NCI-H1105 (cell line): ENCODE results near the gene MYO1A.
A peak's percentile ranks its signal among the peaks of the same experiment; 100 is the strongest.
"Not testable (repeated sequence)": the region's sequence is repeated elsewhere in the genome, so short reads cannot be mapped to it uniquely, and the experiment has no call there.

Experiments used
- DNase-seq: peaks from one replicate; lab custom pipeline; 2025; lab: John Stamatoyannopoulos, UW

Gene MYO1A

GRCh38 chr12:56993346-56993745, 56.6 kb downstream of the MYO1A start:
- DNase-seq, result no peak

GRCh38 chr12:56991319-56992246, 58.3 kb downstream of the MYO1A start:
- no peak for DNase-seq

DNA sequence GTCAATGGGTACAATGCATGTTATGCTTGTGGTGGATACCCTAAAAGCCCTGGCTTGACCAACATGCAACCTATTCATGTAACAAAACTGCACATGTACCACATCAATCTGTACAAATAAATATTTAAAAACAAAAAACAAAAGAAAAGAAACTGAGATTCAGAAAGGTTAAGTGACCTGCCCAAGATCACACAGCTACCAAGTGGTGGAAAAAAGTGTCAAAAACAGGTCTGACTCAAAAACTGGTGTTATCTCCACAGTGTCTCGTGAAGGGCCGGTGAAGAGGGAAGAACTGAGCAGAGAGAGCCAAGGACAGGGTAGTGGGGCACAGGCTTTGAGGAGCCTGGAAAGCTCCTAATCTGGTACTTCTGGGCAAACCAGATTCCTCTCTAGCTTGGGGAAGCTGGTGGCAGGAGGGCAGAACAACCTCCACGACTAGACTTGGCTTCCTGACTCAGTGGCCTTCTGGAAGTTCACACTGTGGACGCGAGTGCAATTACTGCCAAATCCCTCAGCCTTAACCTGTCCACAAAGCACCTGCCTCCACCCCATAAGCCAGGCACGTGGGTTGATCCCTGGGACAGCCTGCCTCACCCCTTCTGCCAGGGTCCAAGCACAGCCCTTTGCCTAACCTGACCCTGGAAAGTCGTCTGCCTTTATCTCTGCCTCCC, 59.1 kb downstream of the MYO1A start:
- DNase-seq, result no peak

GRCh38 chr12:56989861-56990610, 59.9 kb downstream of the MYO1A start:
- no peak for DNase-seq

DNA sequence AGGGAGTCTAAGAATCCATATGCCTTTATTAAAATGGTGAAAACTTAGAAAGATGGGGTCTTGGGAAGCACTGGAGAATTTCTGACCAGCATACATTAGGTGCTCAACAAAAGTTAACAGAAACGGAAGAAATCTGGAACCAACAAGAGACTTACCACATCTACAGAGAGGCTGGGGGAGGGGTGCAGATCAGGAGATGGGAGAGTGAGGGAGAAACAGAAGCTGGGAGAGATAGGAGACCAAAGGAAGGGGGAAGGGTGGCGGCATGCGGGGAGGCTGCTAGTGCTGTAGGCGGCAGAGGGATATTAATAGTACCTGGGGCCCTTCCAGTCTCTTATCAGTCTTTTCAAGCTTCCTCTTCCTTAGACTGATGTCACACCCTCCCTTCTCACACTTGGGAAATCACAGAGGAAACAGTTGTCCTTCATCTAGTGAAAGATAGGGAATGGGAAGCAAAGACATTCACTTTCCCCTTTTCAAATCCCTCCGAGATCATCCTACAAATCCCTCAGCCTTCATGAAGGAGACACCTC, 61.7 kb downstream of the MYO1A start:
- no peak for DNase-seq

GRCh38 chr12:56987551-56988053, 62.3 kb downstream of the MYO1A start:
- peak; percentile 37 for DNase-seq

- DNase-seq, result no peak
Observed at GRCh38 chr12:56987011-56987410, 62.9 kb downstream of the MYO1A start.

DNA sequence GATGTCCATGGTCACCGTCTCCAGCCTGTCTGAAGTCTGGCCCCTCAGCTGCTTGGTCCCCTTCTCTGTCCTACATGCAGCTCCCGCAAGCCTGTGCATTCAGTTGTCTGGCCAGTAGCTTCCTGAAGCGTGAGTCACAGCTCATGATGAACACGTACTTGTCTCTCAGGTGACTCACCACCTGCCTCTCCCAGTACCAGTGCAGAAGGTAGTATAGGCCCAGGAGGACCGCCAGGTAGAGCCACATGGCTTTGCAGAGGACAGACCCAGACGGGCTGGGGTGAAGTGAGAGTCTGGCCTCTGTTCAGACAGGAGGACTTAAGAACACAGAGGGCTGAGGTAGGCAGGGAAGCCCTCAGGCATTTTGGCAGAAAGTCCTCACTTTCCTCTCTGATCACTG, 64.2 kb downstream of the MYO1A start:
- DNase-seq, result not testable (repeated sequence)

GRCh38 chr12:56983386-56983785, 66.5 kb downstream of the MYO1A start:
- DNase-seq, result no peak

GRCh38 chr12:56982578-56983236, 67.2 kb downstream of the MYO1A start:
- DNase-seq, result not testable (repeated sequence)

- DNase-seq, result no peak
Observed at GRCh38 chr12:56980941-56981530, 68.9 kb downstream of the MYO1A start.

GRCh38 chr12:56980268-56980667, 69.7 kb downstream of the MYO1A start:
- no peak for DNase-seq

GRCh38 chr12:56979628-56980027, 70.3 kb downstream of the MYO1A start:
- DNase-seq, result no peak
